ENCODE results near the gene FBXO10. TPM values are rescaled to one million over a fixed set of nuclear protein-coding genes. Genes with fewer than 3 reads are reported as not detected.

Gene FBXO10
- total RNA-seq, 2 donors from 2014 or later, result 5.5 to 5.7 TPM

GRCh38 chr9:37498457-37498856, 77.7 kb downstream of the FBXO10 start:
- Histone ChIP-seq H3K4me1 (no peaks in the 10 kb centered on the region), H3K36me3 (peaks cover 84% of the 10 kb centered on the region), H3K27ac (no peak overlapping the region), H3K4me3 (no peak overlapping the region), H3K9me3 (no peaks in the 10 kb centered on the region), H3K27me3 (no peaks in the 10 kb centered on the region)
- no peak for DNase-seq (ENCODE audit: low spot score)
- TF ChIP-seq CTCF (IDR thresholded peaks at IDR 0.05), result no peak

GRCh38 chr9:37497320-37497719, 78.9 kb downstream of the FBXO10 start:
- no peak for TF ChIP-seq CTCF (IDR thresholded peaks at IDR 0.05)
- Histone ChIP-seq H3K4me1 (no peaks in the 10 kb centered on the region), H3K27ac (no peak overlapping the region), H3K4me3 (no peak overlapping the region), H3K9me3 (no peaks in the 10 kb centered on the region), H3K36me3 (peaks cover 83% of the 10 kb centered on the region), H3K27me3 (no peaks in the 10 kb centered on the region)
- no peak for DNase-seq (ENCODE audit: low spot score)

GRCh38 chr9:37496020-37496419, 80.2 kb downstream of the FBXO10 start:
- Histone ChIP-seq H3K9me3 (no peaks in the 10 kb centered on the region), H3K27me3 (no peaks in the 10 kb centered on the region), H3K27ac (no peak overlapping the region), H3K36me3 (peaks cover 78% of the 10 kb centered on the region), H3K4me1 (no peaks in the 10 kb centered on the region), H3K4me3 (no peak overlapping the region)
- TF ChIP-seq CTCF (IDR thresholded peaks at IDR 0.05), result no peak
- no peak for DNase-seq (ENCODE audit: low spot score)

- H3K27ac ChIP-seq, result no peak overlapping the region
- H3K36me3 ChIP-seq, result peaks cover 78% of the 10 kb centered on the region
- H3K27me3 ChIP-seq, result no peaks in the 10 kb centered on the region
- TF ChIP-seq CTCF (IDR thresholded peaks at IDR 0.05), result no peak
- no peaks in the 10 kb centered on the region for H3K4me1 ChIP-seq
- no peak for DNase-seq (ENCODE audit: low spot score)
- no peaks in the 10 kb centered on the region for H3K9me3 ChIP-seq
- H3K4me3 ChIP-seq, result no peak overlapping the region
These were observed 80.6 kb downstream of the FBXO10 start for GRCh38 chr9:37495571-37495970.

GRCh38 chr9:37491939-37492338, 84.2 kb downstream of the FBXO10 start:
- peaks cover 0 to 12% of the 10 kb centered on the region in 2 donors for H3K4me1 ChIP-seq
- no peak for DNase-seq (ENCODE audit: low spot score)
- no peak for TF ChIP-seq CTCF (IDR thresholded peaks at IDR 0.05)

More at GRCh38 chr9:37491939-37492338, 84.2 kb downstream of the FBXO10 start:
- Histone ChIP-seq H3K27me3 (no peaks in the 10 kb centered on the region), H3K27ac (no peak overlapping the region), H3K4me3 (no peak overlapping the region), H3K36me3 (peaks cover 72% of the 10 kb centered on the region), H3K9me3 (no peaks in the 10 kb centered on the region)

Measured in right atrium auricular region (tissue), 2 donors.